ENCODE data around the gene STYXL1.

GRCh38 chr7:75981203-75981452 is 66.7 kb downstream of the STYXL1 start:
- TF ChIP-seq CTCF (IDR thresholded peaks at IDR 0.05 in 4 of 5, conservative IDR thresholded peaks at IDR 0.05 in 1 of 5) (no peak), POLR2A (IDR thresholded peaks at IDR 0.05) (no peak)

Measured in gastrocnemius medialis (tissue), 4 donors.